GM12872 (cell line): ENCODE results near the gene MICU1.

ENCODE experiments used
- CTCF ChIP-seq: IDR thresholded peaks from 3 replicates; pipeline ENCODE4 v1.5.1; 2011; ENCODE audit warnings: low read depth, mild to moderate bottlenecking, low read length, moderate library complexity; ENCODE audit not compliant: insufficient read depth

Gene MICU1

GRCh38 chr10:72353965-72354355, 271.9 kb downstream of the MICU1 start:
- TF ChIP-seq CTCF = no peak

GRCh38 chr10:72353028-72353964, 272.6 kb downstream of the MICU1 start:
- TF ChIP-seq CTCF = no peak

GRCh38 chr10:72351479-72351878, 274.4 kb downstream of the MICU1 start:
- TF ChIP-seq CTCF = no peak

GRCh38 chr10:72349438-72349837, 276.4 kb downstream of the MICU1 start:
- no peak for TF ChIP-seq CTCF

GRCh38 chr10:72348282-72348681, 277.6 kb downstream of the MICU1 start:
- TF ChIP-seq CTCF = no peak

GRCh38 chr10:72344932-72345331, 280.9 kb downstream of the MICU1 start:
- TF ChIP-seq CTCF = no peak

- TF ChIP-seq CTCF = no peak
Observed at GRCh38 chr10:72342911-72343310, 283.0 kb downstream of the MICU1 start.
